ENCODE data around the gene DCHS1. TPM values are rescaled to one million over a fixed set of nuclear protein-coding genes. Genes with fewer than 3 reads are reported as not detected.

DCHS1 gene
- total and polyA plus RNA-seq, 9 of the 15 experiments (the other 6 are each of a cell fraction or from before 2014, with no cell fraction given), result 0.04 to 0.49 (median 0.14) TPM; not detected in 2

GRCh38 chr11:6703247-6704063 lies 47.8 kb upstream of the DCHS1 start:
- FAIRE-seq (peak; percentile 80), ATAC-seq (peak; percentile 92), DNase-seq (ENCODE audit: extremely low read depth in 1 of 4, low spot score in 3 of 4) (peak in 3 of 4 experiments; percentile 20 to 54 (median 48))
- Histone ChIP-seq H3K27me3 (ENCODE audit: control insufficient read depth in 2 of 2, insufficient read depth in 2 of 2, low read length in 2 of 2) (no peaks in the 10 kb centered on the region), H4K20me1 (replicated peaks; ENCODE audit: control insufficient read depth, insufficient read depth, low read length) (no peaks in the 10 kb centered on the region), H3K9me3 (replicated peaks; ENCODE audit: control insufficient read depth, insufficient read depth, low read depth, low read length) (no peaks in the 10 kb centered on the region), H3K4me2 (ENCODE audit: insufficient read depth, low read length) (no peak overlapping the region), H3K27ac (ENCODE audit: extremely low read depth, low read depth, low read length) (no peak overlapping the region), H3K79me2 (ENCODE audit: control insufficient read depth, insufficient read depth, low read length) (no peaks in the 10 kb centered on the region), H3K9ac (ENCODE audit: insufficient read depth in 1 of 2, low read depth in 2 of 2, low read length in 2 of 2) (no peak overlapping the region), H3K4me1 (replicated peaks in 1 of 2; ENCODE audit: control insufficient read depth in 2 of 2, insufficient read depth in 2 of 2, low read length in 2 of 2) (no peaks in the 10 kb centered on the region), H3K9me1 (ENCODE audit: control insufficient read depth, insufficient read depth, low read length) (no peaks in the 10 kb centered on the region), H3K4me3 (no peak overlapping the region), H3K36me3 (ENCODE audit: control insufficient read depth, insufficient read depth, low read length) (0 out of 3 replicates have a peak, but pooled peaks cover under 1% of the 10 kb centered on the region), H2AFZ (ENCODE audit: low read depth, low read length) (no peak overlapping the region)
- intact Hi-C loops (cut with micrococcal nuclease) (loop anchor here (1.0 to 5.0 kb wide), 2 partner anchors 261 to 324 kb away; partner anchors contain the start of gene HPX), in situ Hi-C loops (cut with MboI) (loop anchor here (10.0 kb wide), 1 partner anchor 319 kb away; no protein-coding TSS in a partner anchor)
- 93% methylated on average over 2 of the region's 2 CpGs for WGBS (ENCODE audit: insufficient coverage, low coverage, missing lambda C conversion rate)
- ChIA-PET CTCF (ENCODE audit: low intra/inter-chr PET ratio) (interaction anchor here (0.7 to 2.2 kb wide), 4 partner anchors 52 to 440 kb away, joined by 3 to 18 read pairs (median 12); no protein-coding TSS in a partner anchor), POLR2A (interaction anchor here (0.5 to 1.3 kb wide), 4 partner anchors 9 to 396 kb away, joined by 3 to 5 read pairs (median 3); no protein-coding TSS in a partner anchor)
- no TSS peak for BruUV-seq (replicated peaks)
- TF ChIP-seq DEAF1 (CRISPR knock-in tag; IDR thresholded peaks at IDR 0.05) (peak; percentile 52), RAD21 (CRISPR knock-in tag; conservative IDR thresholded peaks at IDR 0.05 in 1 of 2, IDR thresholded peaks at IDR 0.05 in 1 of 2) (peak; percentile 71 to 73), IRF9 (tag; IDR thresholded peaks at IDR 0.05) (0 out of 2 replicates have a peak, but pooled peaks have one; percentile 22), ZBED1 (IDR thresholded peaks at IDR 0.05) (no peak), ZBTB33 (CRISPR knock-in tag; IDR thresholded peaks at IDR 0.05) (no peak), SOX6 (IDR thresholded peaks at IDR 0.05) (no peak), SMC3 (conservative IDR thresholded peaks at IDR 0.05; ENCODE audit: insufficient read depth, low read depth, low read length) (peak; percentile 55; the same call in 1 of the 2 replicates), TFAP4 (CRISPR knock-in tag; IDR thresholded peaks at IDR 0.05; ENCODE audit: borderline replicate concordance) (no peak), CEBPB (tag; IDR thresholded peaks at IDR 0.05) (peak; percentile 96), NFIC (IDR thresholded peaks at IDR 0.05) (peak; percentile 11; the same call in 1 of the 2 replicates), RBM34 (IDR thresholded peaks at IDR 0.05; ENCODE audit: borderline replicate concordance, insufficient read depth, low read length) (no peak)

Measured in K562 (cell line).